ENCODE measurements around the gene PPP1R15B.

The PPP1R15B gene

GRCh38 chr1:204391629-204392028, 20.0 kb downstream of the PPP1R15B start:
- in situ Hi-C loops (cut with HindIII; ENCODE audit: low sequenced_read_pairs) = no loop called here
- no peak for DNase-seq (ENCODE audit: low read depth, low spot score)
- TF ChIP-seq CTCF (IDR thresholded peaks at IDR 0.05; ENCODE audit: low read depth, low read length) = no peak
- no peak overlapping the region for H3K4me3 ChIP-seq (ENCODE audit: low read depth, low read length)

GRCh38 chr1:204390751-204391466, 20.7 kb downstream of the PPP1R15B start:
- DNase-seq (ENCODE audit: low read depth, low spot score) = peak; percentile 22
- H3K4me3 ChIP-seq (ENCODE audit: low read depth, low read length) = no peak overlapping the region
- in situ Hi-C loops (cut with HindIII; ENCODE audit: low sequenced_read_pairs) = no loop called here
- no peak for TF ChIP-seq CTCF (IDR thresholded peaks at IDR 0.05; ENCODE audit: low read depth, low read length)

- in situ Hi-C loops (cut with HindIII; ENCODE audit: low sequenced_read_pairs) = no loop called here
- H3K4me3 ChIP-seq (ENCODE audit: low read depth, low read length) = no peak overlapping the region
- DNase-seq (ENCODE audit: low read depth, low spot score) = no peak
- TF ChIP-seq CTCF (IDR thresholded peaks at IDR 0.05; ENCODE audit: low read depth, low read length) = no peak
These were observed 25.9 kb downstream of the PPP1R15B start for GRCh38 chr1:204385727-204386126.

GRCh38 chr1:204384636-204385352, 26.8 kb downstream of the PPP1R15B start:
- DNase-seq (ENCODE audit: low read depth, low spot score) = peak; percentile 29
- in situ Hi-C loops (cut with HindIII; ENCODE audit: low sequenced_read_pairs) = no loop called here
- H3K4me3 ChIP-seq (ENCODE audit: low read depth, low read length) = no peak overlapping the region
- no peak for TF ChIP-seq CTCF (IDR thresholded peaks at IDR 0.05; ENCODE audit: low read depth, low read length)

- in situ Hi-C loops (cut with HindIII; ENCODE audit: low sequenced_read_pairs) = no loop called here
- TF ChIP-seq CTCF (IDR thresholded peaks at IDR 0.05; ENCODE audit: low read depth, low read length) = no peak
- no peak overlapping the region for H3K4me3 ChIP-seq (ENCODE audit: low read depth, low read length)
- DNase-seq (ENCODE audit: low read depth, low spot score) = no peak
These were observed 28.3 kb downstream of the PPP1R15B start for GRCh38 chr1:204383163-204383904.

GRCh38 chr1:204382714-204383083, 28.9 kb downstream of the PPP1R15B start:
- in situ Hi-C loops (cut with HindIII; ENCODE audit: low sequenced_read_pairs) = no loop called here
- DNase-seq (ENCODE audit: low read depth, low spot score) = no peak
- H3K4me3 ChIP-seq (ENCODE audit: low read depth, low read length) = no peak overlapping the region
- TF ChIP-seq CTCF (IDR thresholded peaks at IDR 0.05; ENCODE audit: low read depth, low read length) = no peak

Data from astrocyte of the spinal cord (primary cell).